GM10248 (cell line): ENCODE results near the gene TMEM252.

Experiments used
- CTCF ChIA-PET: fragments of 300-600 bp; sonication (Branson Sonifier 250); formaldehyde crosslinking; extraction: SDS; loops from one replicate; lab custom pipeline; 2021; ENCODE audit warnings: antibody characterized with exemption; lab: Yijun Ruan, JAX
- POLR2A ChIA-PET: fragments of 350-650 bp; sonication (Branson Sonifier 250); formaldehyde crosslinking; extraction: SDS; loops from one replicate; lab custom pipeline; 2020; ENCODE audit warnings: antibody characterized with exemption; lab: Yijun Ruan, JAX
- DNase-seq: peaks from one replicate; pipeline ENCODE4 v3.0.0; 2012; ENCODE audit errors: extremely low spot score
- CTCF ChIP-seq: IDR thresholded peaks from 2 replicates; pipeline ENCODE4 v1.5.1; 2012; ENCODE audit warnings: mild to moderate bottlenecking, low read depth; ENCODE audit errors: extremely low read depth, missing control alignments, control extremely low read depth

TMEM252 gene

GRCh38 chr9:68488126-68488525, 52.6 kb downstream of the TMEM252 start:
- no peak for TF ChIP-seq CTCF
- DNase-seq = no peak
- CTCF ChIA-PET = interaction anchor here (1.2 kb wide), 1 partner anchor 10 kb away, joined by 3 read pairs; no protein-coding TSS in a partner anchor
- POLR2A ChIA-PET = no interaction called here
